ENCODE data around the gene EIF3CL.
"Not testable (repeated sequence)": the region's sequence is repeated elsewhere in the genome, so short reads cannot be mapped to it uniquely, and the experiment has no call there.

Gene EIF3CL

GRCh38 chr16:28403220-28404072 is at the start of gene EIF3CL:
Gene EIF3CL, minus strand, starts transcription at chr16:28403841. Its CDS starts 223 bp downstream, at chr16:28403618.
- not testable (repeated sequence) for DNase-seq

GRCh38 chr16:28447081-28447480 is 43.4 kb upstream of the EIF3CL start:
- DNase-seq, result not testable (repeated sequence)

GRCh38 chr16:28446388-28446787 is 42.7 kb upstream of the EIF3CL start:
- not testable (repeated sequence) for DNase-seq

- DNase-seq, result not testable (repeated sequence)
These were observed 40.3 kb upstream of the EIF3CL start for GRCh38 chr16:28443943-28444342.

- DNase-seq, result not testable (repeated sequence)
These were observed 35.3 kb upstream of the EIF3CL start for GRCh38 chr16:28438899-28439298.

GRCh38 chr16:28435340-28435739 is 31.7 kb upstream of the EIF3CL start:
- DNase-seq, result not testable (repeated sequence)

GRCh38 chr16:28426060-28426680 is 22.5 kb upstream of the EIF3CL start:
- DNase-seq, result not testable (repeated sequence)

- DNase-seq, result not testable (repeated sequence)
These were observed 17.6 kb upstream of the EIF3CL start for GRCh38 chr16:28421071-28421750.

- DNase-seq, result not testable (repeated sequence)
These were observed 13.4 kb upstream of the EIF3CL start for GRCh38 chr16:28417033-28417432.

GRCh38 chr16:28414530-28414929 is 10.9 kb upstream of the EIF3CL start:
- DNase-seq, result not testable (repeated sequence)

- not testable (repeated sequence) for DNase-seq
These were observed 9.9 kb upstream of the EIF3CL start for GRCh38 chr16:28413585-28413984.

GRCh38 chr16:28392054-28392453 is 11.6 kb downstream of the EIF3CL start:
- not testable (repeated sequence) for DNase-seq

- not testable (repeated sequence) for DNase-seq
These were observed 21.3 kb downstream of the EIF3CL start for GRCh38 chr16:28382177-28382867.

GRCh38 chr16:28377822-28378221 is 25.8 kb downstream of the EIF3CL start:
- not testable (repeated sequence) for DNase-seq

- DNase-seq, result not testable (repeated sequence)
These were observed 26.5 kb downstream of the EIF3CL start for GRCh38 chr16:28377108-28377625.

GRCh38 chr16:28375115-28375514 is 28.5 kb downstream of the EIF3CL start:
- not testable (repeated sequence) for DNase-seq

- not testable (repeated sequence) for DNase-seq
These were observed 29.4 kb downstream of the EIF3CL start for GRCh38 chr16:28374281-28374680.

- not testable (repeated sequence) for DNase-seq
These were observed 35.7 kb downstream of the EIF3CL start for GRCh38 chr16:28367926-28368325.

GRCh38 chr16:28364268-28365173 is 39.1 kb downstream of the EIF3CL start:
- DNase-seq, result not testable (repeated sequence)

GRCh38 chr16:28363408-28363807 is 40.2 kb downstream of the EIF3CL start, which contains the start of gene NPIPB6:
Gene NPIPB6, minus strand, starts transcription at chr16:28363508. Its CDS starts 686 bp downstream, at chr16:28362822.
- DNase-seq, result not testable (repeated sequence)

- not testable (repeated sequence) for DNase-seq
These were observed 41.0 kb downstream of the EIF3CL start for GRCh38 chr16:28362600-28362999.
